ENCODE measurements around the gene LHX8. TPM values are rescaled to one million over a fixed set of nuclear protein-coding genes. Genes with fewer than 3 reads are reported as not detected.

LHX8 gene
- total RNA-seq, 1 donor from 2014 or later = not detected

GRCh38 chr1:75125161-75125726, 8.9 kb upstream of the LHX8 start:
- Mint-ChIP-seq H3K36me3 (ENCODE audit: low read depth) (peaks cover 5% of the 10 kb centered on the region), H3K27ac (ENCODE audit: unreplicated experiment) (no peak overlapping the region), H3K4me1 (peaks cover 3% of the 10 kb centered on the region), H3K27me3 (ENCODE audit: low read depth) (peaks cover 52% of the 10 kb centered on the region), H3K9me3 (no peaks in the 10 kb centered on the region), H3K4me3 (no peak overlapping the region)
- no peak for TF ChIP-seq CTCF (conservative IDR thresholded peaks at IDR 0.05)
- no peak for DNase-seq (ENCODE audit: low read depth, low spot score)

- H3K36me3 Mint-ChIP-seq (ENCODE audit: low read depth) = peaks cover 5% of the 10 kb centered on the region
Measured at GRCh38 chr1:75126611-75127101, 7.5 kb upstream of the LHX8 start.

DNA sequence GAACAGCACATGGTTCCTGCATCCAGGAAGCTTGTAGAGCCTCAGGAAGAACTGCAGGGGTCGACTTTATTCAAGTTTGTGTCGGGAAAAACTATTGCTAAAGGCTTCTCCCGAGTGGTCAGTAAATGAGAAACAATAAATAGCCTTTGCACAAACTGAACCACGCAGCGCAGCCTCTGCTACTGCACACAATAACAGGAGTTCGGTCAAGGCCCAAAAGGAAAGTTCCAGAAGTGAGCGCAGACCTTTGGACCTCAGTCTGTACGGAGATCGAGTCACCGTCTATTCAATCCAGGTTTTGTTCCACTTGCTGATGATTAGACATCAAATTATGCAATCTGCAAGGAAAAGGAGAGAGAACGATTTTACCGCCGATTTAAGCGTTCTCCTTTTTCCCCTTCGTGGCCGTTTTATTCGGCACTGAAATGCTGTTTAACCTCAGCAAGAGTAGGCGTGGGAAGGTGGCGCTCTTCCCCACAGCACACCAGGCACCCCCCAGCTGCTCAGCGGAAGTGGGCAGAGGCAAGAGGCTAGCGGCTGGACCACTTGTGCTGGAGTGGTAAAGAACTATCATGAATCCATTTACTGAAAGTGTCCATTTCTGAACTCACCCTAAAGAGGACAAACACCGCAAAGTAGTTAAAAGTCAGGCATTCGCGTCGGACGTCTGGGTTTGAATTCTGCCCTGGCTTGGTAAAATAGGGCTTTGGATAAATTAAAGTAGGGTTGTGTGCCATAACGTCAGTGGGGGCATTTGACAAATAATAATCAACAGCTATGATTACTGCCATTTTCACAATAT, 6.1 kb upstream of the LHX8 start:
- Mint-ChIP-seq H3K4me1 (peaks cover 16% of the 10 kb centered on the region), H3K27me3 (ENCODE audit: low read depth) (peaks cover 74% of the 10 kb centered on the region), H3K4me3 (no peak overlapping the region), H3K9me3 (no peaks in the 10 kb centered on the region), H3K27ac (ENCODE audit: unreplicated experiment) (no peak overlapping the region), H3K36me3 (ENCODE audit: low read depth) (peaks cover 5% of the 10 kb centered on the region)
- TF ChIP-seq CTCF (conservative IDR thresholded peaks at IDR 0.05) = no peak
- no peak for DNase-seq (ENCODE audit: low read depth, low spot score)

More at GRCh38 chr1:75126611-75127101, 7.5 kb upstream of the LHX8 start:
- Mint-ChIP-seq H3K4me3 (no peak overlapping the region), H3K4me1 (peaks cover 12% of the 10 kb centered on the region), H3K27ac (ENCODE audit: unreplicated experiment) (no peak overlapping the region), H3K27me3 (ENCODE audit: low read depth) (peaks cover 62% of the 10 kb centered on the region), H3K9me3 (no peaks in the 10 kb centered on the region)
- no peak for DNase-seq (ENCODE audit: low read depth, low spot score)
- no peak for TF ChIP-seq CTCF (conservative IDR thresholded peaks at IDR 0.05)

DNA sequence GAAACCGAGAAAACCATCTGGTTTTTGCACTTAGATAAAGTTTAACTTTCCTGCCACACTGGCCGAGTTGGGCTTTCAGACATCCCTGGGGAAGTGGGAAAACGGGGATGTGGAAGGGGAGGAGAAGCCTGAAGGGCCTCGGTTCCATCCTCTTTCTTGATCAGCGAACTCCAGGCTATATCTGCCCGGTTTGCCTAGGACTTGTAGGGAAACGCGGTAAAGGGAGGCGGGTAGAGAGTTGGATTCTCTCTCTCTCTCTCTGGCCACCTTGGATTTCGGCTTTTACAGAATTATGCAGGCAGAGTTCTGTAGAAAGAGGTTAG, 4.6 kb upstream of the LHX8 start:
- no peak for TF ChIP-seq CTCF (conservative IDR thresholded peaks at IDR 0.05)
- Mint-ChIP-seq H3K4me1 (peaks cover 26% of the 10 kb centered on the region), H3K9me3 (no peaks in the 10 kb centered on the region), H3K27me3 (ENCODE audit: low read depth) (peaks cover 89% of the 10 kb centered on the region), H3K27ac (ENCODE audit: unreplicated experiment) (no peak overlapping the region), H3K36me3 (ENCODE audit: low read depth) (peaks cover 5% of the 10 kb centered on the region), H3K4me3 (peak overlapping the region; percentile 65)
- DNase-seq (ENCODE audit: low read depth, low spot score) = no peak

- DNase-seq (ENCODE audit: low read depth, low spot score) = no peak
- Mint-ChIP-seq H3K27ac (ENCODE audit: unreplicated experiment) (no peak overlapping the region), H3K4me3 (peak overlapping the region; percentile 65), H3K27me3 (ENCODE audit: low read depth) (peaks cover 92% of the 10 kb centered on the region), H3K4me1 (peaks cover 31% of the 10 kb centered on the region), H3K36me3 (ENCODE audit: low read depth) (peaks cover 5% of the 10 kb centered on the region), H3K9me3 (no peaks in the 10 kb centered on the region)
- TF ChIP-seq CTCF (conservative IDR thresholded peaks at IDR 0.05) = no peak
Measured at GRCh38 chr1:75129983-75130789, 4.0 kb upstream of the LHX8 start.

Data from neural crest cell (in vitro differentiated cells).